SK-N-SH (cell line): Measurements from ENCODE around the gene RNF121. TPM values are rescaled to one million over a fixed set of nuclear protein-coding genes. Genes with fewer than 3 reads are reported as not detected.

Experiments used
- CTCF ChIA-PET: fragments of 300-600, 350-600 bp; formaldehyde crosslinking; extraction: SDS; loops from one replicate; lab custom pipeline; 2021; lab: Yijun Ruan, JAX
- POLR2A ChIA-PET: fragments of 350-600 bp; sonication (Branson Sonifier 250); formaldehyde crosslinking; extraction: SDS; loops from one replicate; lab custom pipeline; 2020; ENCODE audit warnings: antibody characterized with exemption, inconsistent platforms; lab: Yijun Ruan, JAX
- DNase-seq: peaks from one replicate; pipeline ENCODE4 v3.0.0; 2012
- H2AFZ ChIP-seq: fragments of 200-600 bp; sonication (generic); 2 replicates; pipeline ENCODE4 v1.8.1; 2016; ENCODE audit warnings: antibody characterized with exemption, mild to moderate bottlenecking, low read depth
- H3F3A ChIP-seq: fragments of 200-600 bp; sonication (generic); replicated peaks from 2 replicates; pipeline ENCODE3; 2016; ENCODE audit warnings: antibody characterized with exemption, mild to moderate bottlenecking; ENCODE audit not compliant: insufficient read depth
- H3K27ac ChIP-seq, 2 experiments: fragments of 200-500 bp in 1 of 2; fragments of 200-600 bp in 1 of 2; sonication (Bioruptor generic) in 1 of 2; sonication (generic), shearing (Covaris generic) in 1 of 2; 2 replicates each; pipeline versions ENCODE4 v1.5.1 to v1.6.1; 2014 to 2016; ENCODE audit warnings: low read depth in 2 of 2, inconsistent platforms in 1 of 2, low read length in 1 of 2, mild to moderate bottlenecking in 1 of 2, mixed read lengths in 1 of 2
- H3K27me3 ChIP-seq: fragments of 200-600 bp; sonication (generic), shearing (Covaris generic); 2 replicates; pipeline ENCODE4 v1.6.1; 2016; ENCODE audit warnings: mixed run types; ENCODE audit not compliant: insufficient read depth
- H3K36me3 ChIP-seq, 2 experiments: fragments of 200-500 bp in 1 of 2; fragments of 200-600 bp in 1 of 2; sonication (Bioruptor generic) in 1 of 2; sonication (generic) in 1 of 2; replicated peaks in 1 of 2; 2 replicates each; pipeline versions ENCODE3 to v1.5.1; 2014 to 2016; ENCODE audit warnings: low read length in 1 of 2, mild to moderate bottlenecking in 1 of 2; ENCODE audit not compliant: insufficient read depth in 2 of 2, control insufficient read depth in 1 of 2
- H3K4me1 ChIP-seq, 2 experiments: fragments of 200-500 bp in 1 of 2; fragments of 200-600 bp in 1 of 2; sonication (Bioruptor generic) in 1 of 2; sonication (generic), shearing (Covaris generic) in 1 of 2; 2 replicates each; pipeline versions ENCODE4 v1.5.1 to v1.6.1; 2014 to 2016; ENCODE audit warnings: low read depth in 1 of 2, low read length in 1 of 2, mixed run types in 1 of 2; ENCODE audit not compliant: insufficient read depth in 2 of 2, control insufficient read depth in 1 of 2
- H3K4me2 ChIP-seq: fragments of 200-600 bp; sonication (generic), shearing (Covaris generic); 2 replicates; pipeline ENCODE4 v1.6.1; 2017; ENCODE audit warnings: mixed run types
- H3K4me3 ChIP-seq, 2 experiments: fragments of 200-500 bp in 1 of 2; fragments of 200-600 bp in 1 of 2; sonication (Bioruptor generic) in 1 of 2; sonication (generic), shearing (Covaris generic) in 1 of 2; 2 replicates each; pipeline versions ENCODE4 v1.5.1 to v1.8.1; 2014 to 2016; ENCODE audit warnings: low read depth in 2 of 2, inconsistent platforms in 1 of 2, low read length in 1 of 2, mild to moderate bottlenecking in 1 of 2, mixed read lengths in 1 of 2, moderate library complexity in 1 of 2
- H3K79me2 ChIP-seq: fragments of 200-600 bp; sonication (generic); 2 replicates; pipeline ENCODE4 v1.8.1; 2017; ENCODE audit warnings: mild to moderate bottlenecking; ENCODE audit not compliant: insufficient read depth
- H3K9ac ChIP-seq: fragments of 200-600 bp; sonication (generic); 2 replicates; pipeline ENCODE4 v1.6.1; 2017; ENCODE audit warnings: mixed run types
- H3K9me2 ChIP-seq: fragments of 200-600 bp; sonication (generic); 2 replicates; pipeline ENCODE4 v1.6.1; 2017; ENCODE audit warnings: mixed run types
- H3K9me3 ChIP-seq: fragments of 200-600 bp; sonication (generic); 2 replicates; pipeline ENCODE4 v1.6.1; 2017; ENCODE audit warnings: mixed run types, mild to moderate bottlenecking, moderate library complexity
- H4K20me1 ChIP-seq: fragments of 200-600 bp; sonication (generic); 2 replicates; pipeline ENCODE4 v1.6.1; 2017; ENCODE audit warnings: mild to moderate bottlenecking, mixed run types; ENCODE audit not compliant: insufficient read depth
- CHD2 ChIP-seq: fragments of 150-350 bp; IDR thresholded peaks from 2 replicates; pipeline ENCODE4 v1.6.1; 2018; ENCODE audit warnings: low read length; ENCODE audit not compliant: partially characterized antibody
- CTCF ChIP-seq: fragments of 200-600 bp; sonication (generic); IDR thresholded peaks from 2 replicates; pipeline ENCODE4 v1.6.1; 2017; ENCODE audit warnings: antibody characterized with exemption, mild to moderate bottlenecking, moderate library complexity
- EP300 ChIP-seq, 2 experiments: IDR thresholded peaks; 2 replicates each; pipeline versions ENCODE4 v1.4.0 to v1.6.1; 2012; ENCODE audit warnings: borderline replicate concordance in 1 of 2, low read depth in 1 of 2, low read length in 1 of 2
- FOSL2 ChIP-seq: IDR thresholded peaks from 2 replicates; pipeline ENCODE4 v1.4.0; 2012; ENCODE audit warnings: low read depth, mild to moderate bottlenecking, moderate library complexity, borderline replicate concordance
- FOXM1 ChIP-seq: IDR thresholded peaks from 2 replicates; pipeline ENCODE4 v1.4.0; 2012; ENCODE audit warnings: low read depth, mild to moderate bottlenecking
- GATA2 ChIP-seq: sonication (generic); formaldehyde crosslinking; IDR thresholded peaks from 2 replicates; pipeline ENCODE4 v1.5.0; 2020; ENCODE audit warnings: mild to moderate bottlenecking, missing genetic modification reagents
- IRF3 ChIP-seq: fragments of 150-350 bp; IDR thresholded peaks from 2 replicates; pipeline ENCODE4 v1.6.1; 2016; ENCODE audit warnings: mild to moderate bottlenecking, low read depth, low read length
- MXI1 ChIP-seq: IDR thresholded peaks from 2 replicates; pipeline ENCODE4 v1.6.1; 2012; ENCODE audit warnings: mild to moderate bottlenecking, low read depth, low read length, improper control_type of control experiment
- NFIC ChIP-seq: IDR thresholded peaks from 2 replicates; pipeline ENCODE4 v1.4.0; 2012; ENCODE audit warnings: borderline replicate concordance
- NRF1 ChIP-seq: IDR thresholded peaks from 2 replicates; pipeline ENCODE4 v1.6.1; 2012; ENCODE audit warnings: low read depth, mild to moderate bottlenecking, low read length
- POLR2AphosphoS5 ChIP-seq: IDR thresholded peaks from 2 replicates; pipeline ENCODE4 v1.6.1; 2012; ENCODE audit warnings: low read depth, low read length
- RCOR1 ChIP-seq: fragments of 150-350 bp; IDR thresholded peaks from 2 replicates; pipeline ENCODE4 v1.6.1; 2017; ENCODE audit warnings: antibody characterized with exemption, low read length
- REST ChIP-seq: IDR thresholded peaks from 2 replicates; pipeline ENCODE4 v1.6.1; 2012; ENCODE audit warnings: mild to moderate bottlenecking, low read depth, low read length, moderate library complexity
- RXRA ChIP-seq: IDR thresholded peaks from 2 replicates; pipeline ENCODE4 v1.4.0; 2012; ENCODE audit warnings: low read depth, mild to moderate bottlenecking, borderline replicate concordance
- SIN3A ChIP-seq: IDR thresholded peaks from 2 replicates; pipeline ENCODE4 v1.6.1; 2012; ENCODE audit warnings: low read depth, mild to moderate bottlenecking, low read length, moderate library complexity, borderline replicate concordance
- SMC3 ChIP-seq: IDR thresholded peaks from 2 replicates; pipeline ENCODE4 v1.6.1; 2012; ENCODE audit warnings: low read depth, low read length, improper control_type of control experiment
- TCF12 ChIP-seq: IDR thresholded peaks from 2 replicates; pipeline ENCODE4 v1.4.0; 2012
- USF1 ChIP-seq: IDR thresholded peaks from 2 replicates; pipeline ENCODE4 v1.4.0; 2012; ENCODE audit warnings: low read depth, borderline replicate concordance
- YY1 ChIP-seq: IDR thresholded peaks from 2 replicates; pipeline ENCODE4 v1.4.0; 2012; ENCODE audit warnings: low read depth, mild to moderate bottlenecking
- WGBS: methylation state at CpG from one replicate; pipeline ENCODE4 v1.1.6; 2017; ENCODE audit warnings: low lambda C conversion rate; 5-methylcytosine and 5-hydroxymethylcytosine counted together
- polyA plus RNA-seq, 3 experiments: library from polyadenylated mRNA; depleted of rRNA; stranded (reverse); fragments of >200 nt; gene quantifications; 2 replicates each; pipeline ENCODE4 v1.2.3, GENCODE V29; 2012

Gene RNF121
- polyA plus RNA-seq, 1 of the 3 experiments (the other 2 are of a cell fraction): 49.5 TPM

- no peak overlapping the region for H3K4me3 ChIP-seq
- H3K36me3 ChIP-seq: peaks cover 66 to 96% of the 10 kb centered on the region in 2 experiments
Observed at GRCh38 chr11:72018171-72018570, 89.3 kb downstream of the RNF121 start.

More at GRCh38 chr11:72018171-72018570, 89.3 kb downstream of the RNF121 start:
- no peaks in the 10 kb centered on the region for H3K9me3 ChIP-seq
- 94% methylated on average over 9 of the region's 9 CpGs for WGBS
- no peaks in the 10 kb centered on the region for H3K9me2 ChIP-seq
- H3K4me1 ChIP-seq: no peaks in the 10 kb centered on the region
- H2AFZ ChIP-seq: no peak overlapping the region
- H3K4me2 ChIP-seq: no peak overlapping the region
- POLR2A ChIA-PET: interaction anchor here (2.1 kb wide), 1 partner anchor 13 kb away, joined by 7 read pairs; no protein-coding TSS in a partner anchor
- no peak overlapping the region for H3K27ac ChIP-seq
- no peaks in the 10 kb centered on the region for H3K27me3 ChIP-seq
- H4K20me1 ChIP-seq: 0 out of 2 replicates have a peak, but pooled peaks cover 9% of the 10 kb centered on the region
- peaks cover 15% of the 10 kb centered on the region for H3K79me2 ChIP-seq
- H3K9ac ChIP-seq: no peak overlapping the region
- TF ChIP-seq CTCF: no peak
- no peak for TF ChIP-seq POLR2AphosphoS5
- no peak for TF ChIP-seq TCF12
- no peak for TF ChIP-seq IRF3
- no peak for TF ChIP-seq FOSL2
- TF ChIP-seq CHD2: no peak
- TF ChIP-seq FOXM1: no peak
- TF ChIP-seq USF1: no peak
- no peak for TF ChIP-seq GATA2 (CRISPR knock-in tag)
- no peak for TF ChIP-seq RCOR1
- no peak for TF ChIP-seq RXRA
- TF ChIP-seq SMC3: no peak
- TF ChIP-seq MXI1: no peak
- no peak for TF ChIP-seq NFIC
- no peak for TF ChIP-seq NRF1
- TF ChIP-seq REST: no peak
- no peak for TF ChIP-seq SIN3A
- no peak for TF ChIP-seq EP300 (IDR thresholded peaks at IDR 0.05; ENCODE audit: borderline replicate concordance in 1 of 2, low read depth in 1 of 2, low read length in 1 of 2)
- TF ChIP-seq YY1: no peak
- TF ChIP-seq, all 33 proteins: peak for 0
- no peaks in the 10 kb centered on the region for H3F3A ChIP-seq
- CTCF ChIA-PET: interaction anchor here (0.8 to 21.4 kb wide), 6 partner anchors 12 to 453 kb away, joined by 3 to 416 read pairs (median 4); partner anchors contain the start of gene LAMTOR1
- DNase-seq: no peak
